Fibroblast of villous mesenchyme (primary cell): Measurements from ENCODE around the gene USP36. TPM values are rescaled to one million over a fixed set of nuclear protein-coding genes. Genes with fewer than 3 reads are reported as not detected.

Experiments
- DNase-seq: peaks from one replicate; pipeline ENCODE4 v3.0.0-alpha.2; 2010; ENCODE audit warnings: low read depth
- H3K4me3 ChIP-seq: 2 replicates; pipeline ENCODE4 v1.5.1; 2011; ENCODE audit warnings: low read depth, mild to moderate bottlenecking, low read length
- CTCF ChIP-seq: IDR thresholded peaks from 2 replicates; pipeline ENCODE4 v1.5.1; 2012; ENCODE audit warnings: low read depth, mild to moderate bottlenecking, low read length; ENCODE audit not compliant: insufficient read depth
- total RNA-seq: library from RNA; depleted of rRNA; stranded (reverse); fragments of >200 nt; gene quantifications from 2 replicates; pipeline ENCODE4 v1.2.3, GENCODE V29; 2012

The USP36 gene
- total RNA-seq, 1 donor, result 32.4 TPM

- H3K4me3 ChIP-seq, result no peak overlapping the region
- no peak for DNase-seq
- no peak for TF ChIP-seq CTCF
These were observed 43.4 kb downstream of the USP36 start for GRCh38 chr17:78797213-78797612.

- TF ChIP-seq CTCF, result no peak
- DNase-seq, result no peak
- no peak overlapping the region for H3K4me3 ChIP-seq
These were observed 44.1 kb downstream of the USP36 start for GRCh38 chr17:78796517-78796900.

GRCh38 chr17:78795861-78796516 is 44.6 kb downstream of the USP36 start:
- TF ChIP-seq CTCF, result no peak
- H3K4me3 ChIP-seq, result no peak overlapping the region
- DNase-seq, result no peak

- DNase-seq, result no peak
- no peak overlapping the region for H3K4me3 ChIP-seq
- no peak for TF ChIP-seq CTCF
These were observed 45.6 kb downstream of the USP36 start for GRCh38 chr17:78794864-78795640.

GRCh38 chr17:78794399-78794798 is 46.2 kb downstream of the USP36 start:
- DNase-seq, result no peak
- H3K4me3 ChIP-seq, result no peak overlapping the region
- TF ChIP-seq CTCF, result no peak

- TF ChIP-seq CTCF, result no peak
- DNase-seq, result no peak
- H3K4me3 ChIP-seq, result no peak overlapping the region
These were observed 46.6 kb downstream of the USP36 start for GRCh38 chr17:78793968-78794367.
